HEK293 (cell line): ENCODE measurements around the gene SERF2.

Experiments used
- MYNN ChIP-seq: fragments of 450-650 bp; formaldehyde crosslinking; IDR thresholded peaks from 2 replicates; pipeline ENCODE4 v1.5.1; 2016; ENCODE audit warnings: missing biosample characterization, missing genetic modification characterization, borderline replicate concordance
- ZNF121 ChIP-seq: fragments of 450-650 bp; formaldehyde crosslinking; IDR thresholded peaks from 2 replicates; pipeline ENCODE4 v1.5.1; 2016; ENCODE audit warnings: missing biosample characterization, missing genetic modification characterization
- ZNF16 ChIP-seq: fragments of 450-650 bp; formaldehyde crosslinking; IDR thresholded peaks from 2 replicates; pipeline ENCODE4 v1.5.1; 2016; ENCODE audit warnings: low read depth, missing biosample characterization, missing genetic modification characterization
- ZNF24 ChIP-seq: fragments of 450-650 bp; formaldehyde crosslinking; IDR thresholded peaks from 2 replicates; pipeline ENCODE4 v1.5.1; 2016; ENCODE audit warnings: missing biosample characterization, missing genetic modification characterization
- ZNF670 ChIP-seq: fragments of 450-650 bp; formaldehyde crosslinking; IDR thresholded peaks from 2 replicates; pipeline ENCODE4 v1.5.1; 2016; ENCODE audit warnings: missing biosample characterization, missing genetic modification characterization, low read depth
- ZNF792 ChIP-seq: fragments of 450-650 bp; formaldehyde crosslinking; IDR thresholded peaks from 2 replicates; pipeline ENCODE4 v1.5.1; 2016; ENCODE audit warnings: missing biosample characterization, missing genetic modification characterization
- TF ChIP-seq, protein P1 (sequence below): fragments of 450-650 bp; formaldehyde crosslinking; IDR thresholded peaks from 2 replicates; pipeline ENCODE4 v1.5.1; 2016; ENCODE audit warnings: missing biosample characterization, missing genetic modification characterization

GRCh38 chr15:43751885-43752284, 40.2 kb upstream of the SERF2 start:
- TF ChIP-seq ZNF16, result no peak
- TF ChIP-seq ZNF121, result no peak
- TF ChIP-seq ZNF670 (tag by site-specific recombination), result no peak
- TF ChIP-seq ZNF792 (tag by site-specific recombination), result no peak
- TF ChIP-seq ZNF24, result no peak
- TF ChIP-seq, protein P1, sequence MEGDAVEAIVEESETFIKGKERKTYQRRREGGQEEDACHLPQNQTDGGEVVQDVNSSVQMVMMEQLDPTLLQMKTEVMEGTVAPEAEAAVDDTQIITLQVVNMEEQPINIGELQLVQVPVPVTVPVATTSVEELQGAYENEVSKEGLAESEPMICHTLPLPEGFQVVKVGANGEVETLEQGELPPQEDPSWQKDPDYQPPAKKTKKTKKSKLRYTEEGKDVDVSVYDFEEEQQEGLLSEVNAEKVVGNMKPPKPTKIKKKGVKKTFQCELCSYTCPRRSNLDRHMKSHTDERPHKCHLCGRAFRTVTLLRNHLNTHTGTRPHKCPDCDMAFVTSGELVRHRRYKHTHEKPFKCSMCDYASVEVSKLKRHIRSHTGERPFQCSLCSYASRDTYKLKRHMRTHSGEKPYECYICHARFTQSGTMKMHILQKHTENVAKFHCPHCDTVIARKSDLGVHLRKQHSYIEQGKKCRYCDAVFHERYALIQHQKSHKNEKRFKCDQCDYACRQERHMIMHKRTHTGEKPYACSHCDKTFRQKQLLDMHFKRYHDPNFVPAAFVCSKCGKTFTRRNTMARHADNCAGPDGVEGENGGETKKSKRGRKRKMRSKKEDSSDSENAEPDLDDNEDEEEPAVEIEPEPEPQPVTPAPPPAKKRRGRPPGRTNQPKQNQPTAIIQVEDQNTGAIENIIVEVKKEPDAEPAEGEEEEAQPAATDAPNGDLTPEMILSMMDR (tag by site-specific recombination), result no peak
- TF ChIP-seq MYNN, result no peak
